GM23248 (cell line): ENCODE measurements around the gene BCL2.

Experiments
- EZH2 ChIP-seq: fragments of 200-600 bp; sonication (generic); IDR thresholded peaks from 2 replicates; pipeline ENCODE4 v1.6.1; 2018; ENCODE audit warnings: antibody characterized with exemption, mild to moderate bottlenecking; ENCODE audit not compliant: insufficient read depth, poor library complexity, severe bottlenecking
- EZH2phosphoT487 ChIP-seq: fragments of 200-600 bp; sonication (generic); IDR thresholded peaks from 2 replicates; pipeline ENCODE4 v1.6.1; 2018; ENCODE audit warnings: antibody characterized with exemption, moderate library complexity, mild to moderate bottlenecking, low read depth; ENCODE audit not compliant: insufficient read depth

DNA sequence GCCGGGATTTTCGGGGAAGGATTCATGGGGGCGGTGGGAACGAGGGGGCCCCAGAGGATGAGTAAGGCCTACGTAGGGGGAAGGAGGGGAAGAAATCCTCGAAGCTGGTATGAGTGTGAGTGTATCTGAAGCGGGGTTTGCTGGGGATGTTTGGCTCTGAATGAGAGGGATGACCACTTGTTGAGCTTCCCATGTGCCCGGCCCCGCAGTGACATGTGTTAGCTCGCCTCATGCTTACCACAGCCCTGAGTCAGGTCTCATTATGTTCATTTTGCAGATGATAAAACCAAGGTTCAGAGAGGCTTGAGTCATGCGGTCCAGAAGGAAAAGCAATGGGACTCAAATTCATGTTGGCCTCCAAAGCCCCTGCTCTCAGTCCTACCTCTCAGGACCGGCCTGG lies 214.7 kb downstream of the BCL2 start:
- TF ChIP-seq EZH2phosphoT487 (no peak), EZH2 (no peak)
